Measurements from ENCODE around the gene TMEM63B. TPM values are rescaled to one million over a fixed set of nuclear protein-coding genes. Genes with fewer than 3 reads are reported as not detected.

Gene TMEM63B
- total and polyA plus RNA-seq, 2 of the 8 experiments (the other 6 are each of a cell fraction or from before 2014, with no cell fraction given), result 61.1 to 96.8 TPM

DNA sequence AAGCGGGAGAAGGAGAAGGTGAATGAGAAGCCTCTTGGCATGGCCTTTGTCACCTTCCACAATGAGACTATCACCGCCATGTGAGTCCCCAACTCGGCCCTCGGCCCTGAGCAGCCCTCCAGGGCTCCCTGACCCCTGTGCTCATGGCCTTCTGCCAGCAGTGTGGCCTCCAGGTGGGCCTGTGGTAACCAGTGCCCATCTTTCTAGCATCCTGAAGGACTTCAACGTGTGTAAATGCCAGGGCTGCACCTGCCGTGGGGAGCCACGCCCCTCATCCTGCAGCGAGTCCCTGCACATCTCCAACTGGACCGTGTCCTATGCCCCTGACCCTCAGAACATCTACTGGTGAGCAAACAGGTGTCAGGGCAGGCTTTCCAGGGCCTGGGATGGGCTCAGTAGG lies 21.0 kb downstream of the TMEM63B start:
- H3K9me3 ChIP-seq (ENCODE audit: insufficient read depth in 2 of 2, low read depth in 1 of 2, low read length in 1 of 2), result no peaks in the 10 kb centered on the region
- no peaks in the 10 kb centered on the region for H3K27me3 ChIP-seq (replicated peaks in 1 of 4; ENCODE audit: control insufficient read depth in 3 of 4, extremely low read depth in 1 of 4, insufficient read depth in 3 of 4, low read length in 3 of 4)
- peaks cover 0 to 3% (median under 1%) of the 10 kb centered on the region in 4 experiments; a peak in 2 of 7 replicates for H3K4me1 ChIP-seq (replicated peaks in 1 of 4; ENCODE audit: control insufficient read depth in 3 of 4, insufficient read depth in 4 of 4, low read length in 3 of 4)
- H2AFZ ChIP-seq (ENCODE audit: low read length), result no peak overlapping the region
- ChIA-PET CTCF (ENCODE audit: partially characterized antibody) (interaction anchor here (1.0 to 1.6 kb wide), 3 partner anchors 16 to 37 kb away, joined by 3 to 6 read pairs (median 5); no protein-coding TSS in a partner anchor), POLR2A (ENCODE audit: partially characterized antibody) (interaction anchor here (1.1 to 1.3 kb wide), 3 partner anchors 10 to 50 kb away, joined by 3 read pairs; no protein-coding TSS in a partner anchor)
- no peaks in the 10 kb centered on the region for H3K23me2 ChIP-seq (ENCODE audit: low read depth, low read length)
- H3K79me1 ChIP-seq (ENCODE audit: low read depth, low read length), result no peaks in the 10 kb centered on the region
- H3K14ac ChIP-seq (ENCODE audit: insufficient read length), result no peak overlapping the region
- H3K4me3 ChIP-seq (ENCODE audit: extremely low read depth in 1 of 4, insufficient read depth in 2 of 4, low read depth in 3 of 4, low read length in 4 of 4), result no peak overlapping the region
- no peak overlapping the region for H3K18ac ChIP-seq (ENCODE audit: extremely low read depth, low read length)
- no peak overlapping the region for H4K8ac ChIP-seq (ENCODE audit: extremely low read depth, insufficient read depth, low read length)
- peaks cover 12 to 34% (median 27%) of the 10 kb centered on the region in 4 experiments; a peak in 7 of 8 replicates for H3K36me3 ChIP-seq (ENCODE audit: control insufficient read depth in 2 of 4, insufficient read depth in 4 of 4, low read length in 3 of 4)
- DNase-seq (ENCODE audit: low read depth in 1 of 2, low spot score in 2 of 2) (no peak), FAIRE-seq (no peak)
- no peaks in the 10 kb centered on the region for H3K79me2 ChIP-seq (ENCODE audit: control insufficient read depth in 1 of 2, insufficient read depth in 2 of 2, low read length in 2 of 2)
- TF ChIP-seq RAD21 (IDR thresholded peaks at IDR 0.05 in 1 of 2, conservative IDR thresholded peaks at IDR 0.05 in 1 of 2; ENCODE audit: low read depth in 2 of 2, low read length in 2 of 2), result no peak
- TF ChIP-seq CBX5 (IDR thresholded peaks at IDR 0.05; ENCODE audit: low read depth, low read length), result no peak
- no peak for TF ChIP-seq YY1 (IDR thresholded peaks at IDR 0.05; ENCODE audit: low read depth, low read length)
- WGBS, 2 experiments (ENCODE audit: extremely low coverage in 1 of 2, insufficient coverage in 1 of 2, insufficient read length in 1 of 2, insufficient replicate concordance in 2 of 2, low coverage in 1 of 2, low lambda C conversion rate in 2 of 2, missing lambda C conversion rate in 1 of 2), result 91% methylated on average over 9 of the region's 9 CpGs; no CpG with 5 or more reads in 1 of the 2 experiments
- no peak overlapping the region for H3K4me2 ChIP-seq (ENCODE audit: insufficient read depth in 1 of 2, low read depth in 2 of 2, low read length in 2 of 2)
- no peak overlapping the region for H2BK20ac ChIP-seq (ENCODE audit: low read length)
- H3K4ac ChIP-seq (replicated peaks; ENCODE audit: insufficient read length, low read depth, low read length), result no peak overlapping the region
- no peak overlapping the region for H3K27ac ChIP-seq (ENCODE audit: low read depth, low read length)
- H2AK5ac ChIP-seq (ENCODE audit: low read depth, low read length), result no peak overlapping the region
- H4K91ac ChIP-seq (replicated peaks; ENCODE audit: insufficient read length, low read length), result no peak overlapping the region
- H2BK12ac ChIP-seq (ENCODE audit: low read depth, low read length), result no peak overlapping the region
- no peak overlapping the region for H2BK15ac ChIP-seq (ENCODE audit: low read length)
- H4K20me1 ChIP-seq (replicated peaks in 1 of 2; ENCODE audit: control insufficient read depth in 1 of 2, insufficient read depth in 2 of 2, low read length in 2 of 2), result peaks cover 2 to 3% of the 10 kb centered on the region in 2 experiments
- H2BK120ac ChIP-seq (replicated peaks; ENCODE audit: low read depth, low read length), result no peak overlapping the region
- H3K23ac ChIP-seq (ENCODE audit: insufficient read length), result no peak overlapping the region
- H3K9ac ChIP-seq (replicated peaks in 1 of 4; ENCODE audit: extremely low read depth in 1 of 4, low read depth in 3 of 4, low read length in 3 of 4), result no peak overlapping the region
- no peak overlapping the region for H2BK5ac ChIP-seq (ENCODE audit: low read depth, low read length)
- no peak overlapping the region for H3K56ac ChIP-seq (replicated peaks; ENCODE audit: insufficient read length, low read depth, low read length)
- H4K5ac ChIP-seq (ENCODE audit: insufficient read length, low read depth, low read length), result no peak overlapping the region

Measured in H1 (cell line).